Measurements from ENCODE around the gene GXYLT2. TPM values are rescaled to one million over a fixed set of nuclear protein-coding genes. Genes with fewer than 3 reads are reported as not detected.

Gene GXYLT2
- total RNA-seq, 1 donor from 2014 or later = 0.13 TPM

DNA sequence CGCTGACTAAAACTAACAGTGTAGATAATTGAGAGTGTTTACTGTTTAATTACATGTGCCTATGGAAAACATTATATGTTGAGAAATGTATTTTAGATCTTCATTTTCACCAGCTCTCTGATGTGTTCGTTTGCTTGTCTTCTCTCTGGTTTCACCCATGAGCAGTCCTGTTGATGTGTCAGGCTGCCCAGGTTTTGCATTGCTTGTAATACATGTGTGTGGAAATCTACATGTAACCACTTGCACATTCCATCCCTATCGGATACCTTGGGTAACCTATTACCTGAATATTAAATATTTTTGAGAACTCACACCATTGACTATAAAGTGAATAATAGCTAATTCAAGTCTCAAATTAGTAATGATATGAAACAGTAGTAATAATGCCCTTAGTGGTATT is 121.9 kb downstream of the GXYLT2 start:
- no peak for DNase-seq (ENCODE audit: low read depth in 2 of 2)

DNA sequence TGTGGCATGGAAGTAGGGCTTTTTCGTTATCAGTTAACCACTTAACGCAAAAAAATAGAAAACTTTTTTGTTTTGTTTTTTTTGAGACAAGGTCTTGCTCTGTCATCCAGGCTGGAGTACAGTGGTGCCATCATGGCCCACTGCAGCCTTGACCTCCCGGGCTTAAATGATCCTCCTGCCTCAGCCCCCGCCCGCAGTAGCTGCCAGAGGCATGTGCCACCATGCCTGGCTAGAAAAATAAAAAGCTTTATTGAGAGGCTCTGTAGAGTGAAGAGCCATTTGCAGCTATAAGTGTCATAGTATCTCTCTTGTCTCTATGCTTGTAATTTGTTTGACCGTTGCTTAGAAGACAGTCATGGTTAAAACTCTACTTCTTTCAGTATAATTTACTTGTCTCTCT is 122.3 kb downstream of the GXYLT2 start:
- no peak for DNase-seq (ENCODE audit: low read depth in 2 of 2)

- DNase-seq (ENCODE audit: low read depth in 2 of 2) = no peak
Measured at GRCh38 chr3:73018298-73018697, 130.5 kb downstream of the GXYLT2 start.

DNA sequence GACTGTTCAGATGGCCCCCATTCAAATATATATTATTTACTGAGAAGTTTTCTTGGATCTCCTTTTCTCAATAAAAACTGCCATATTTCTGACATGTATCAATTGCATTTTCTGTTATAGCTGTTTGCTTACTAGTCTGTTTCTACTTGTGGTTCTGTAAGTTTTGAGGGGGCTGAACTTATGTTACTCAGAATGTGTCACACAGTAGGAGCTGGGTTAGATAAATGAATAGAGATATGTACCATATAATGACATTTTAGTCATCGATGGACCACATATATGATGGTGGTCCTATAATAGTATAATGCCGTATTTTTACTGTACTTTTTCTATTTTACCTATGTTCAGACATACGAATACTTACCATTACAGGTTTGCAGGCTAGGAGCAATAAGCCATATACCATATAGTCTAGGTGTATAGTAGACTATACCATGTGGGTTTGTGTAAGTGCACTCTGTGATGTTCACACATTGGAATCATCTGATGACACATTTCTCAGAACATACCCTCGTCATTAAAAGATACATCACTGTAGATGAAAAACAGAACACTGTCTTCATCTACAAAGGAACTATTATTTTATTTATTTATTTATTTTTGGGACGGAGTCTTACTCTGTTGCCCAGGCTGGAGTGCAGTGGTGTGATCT is 131.1 kb downstream of the GXYLT2 start:
- DNase-seq (ENCODE audit: low read depth in 2 of 2) = no peak

DNA sequence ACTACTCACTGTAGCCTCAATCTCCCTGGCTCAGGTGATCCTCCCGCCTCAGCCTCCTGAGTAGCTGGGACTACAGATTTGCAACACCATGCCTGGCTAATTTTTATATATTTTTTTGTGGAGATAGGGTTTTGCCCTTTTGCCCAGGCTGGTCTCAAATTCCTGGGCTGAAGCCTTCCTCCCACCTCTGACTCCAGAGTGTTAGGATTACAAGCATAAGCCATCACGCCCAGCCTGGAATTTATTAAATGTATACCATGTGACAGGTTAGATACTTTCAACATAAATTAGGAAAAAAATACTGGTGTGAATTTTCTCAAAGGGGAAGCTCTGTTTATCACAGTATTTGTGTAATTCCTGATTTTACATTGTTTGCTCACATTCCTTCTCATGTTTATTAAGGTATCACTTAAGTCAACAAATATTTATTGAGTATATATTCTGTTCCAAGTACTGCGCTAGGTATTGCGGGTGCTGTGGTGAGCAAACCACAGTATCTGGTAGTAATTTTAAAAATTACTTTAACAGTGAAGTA is 133.5 kb downstream of the GXYLT2 start:
- DNase-seq (ENCODE audit: low read depth in 2 of 2) = no peak

DNA sequence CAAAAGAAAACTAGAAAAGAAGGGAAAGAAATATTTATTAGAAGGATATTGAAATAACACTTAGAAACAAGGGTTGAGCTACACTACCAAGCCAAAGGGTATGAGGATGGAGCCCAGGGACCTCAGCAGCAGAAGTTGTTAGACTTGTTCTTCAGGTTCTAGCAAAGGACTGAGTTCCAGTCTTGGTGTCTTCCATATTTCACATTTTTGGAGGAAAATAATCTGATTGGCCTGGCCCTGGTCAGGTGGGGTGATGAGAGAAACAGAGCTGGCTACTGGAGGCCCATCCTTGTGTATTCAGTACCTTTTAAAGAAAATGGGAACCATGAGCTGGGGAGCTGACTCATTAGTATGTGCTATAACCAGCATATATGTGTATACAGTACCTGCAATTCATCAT is 137.0 kb downstream of the GXYLT2 start:
- DNase-seq (ENCODE audit: low read depth in 2 of 2) = no peak

DNA sequence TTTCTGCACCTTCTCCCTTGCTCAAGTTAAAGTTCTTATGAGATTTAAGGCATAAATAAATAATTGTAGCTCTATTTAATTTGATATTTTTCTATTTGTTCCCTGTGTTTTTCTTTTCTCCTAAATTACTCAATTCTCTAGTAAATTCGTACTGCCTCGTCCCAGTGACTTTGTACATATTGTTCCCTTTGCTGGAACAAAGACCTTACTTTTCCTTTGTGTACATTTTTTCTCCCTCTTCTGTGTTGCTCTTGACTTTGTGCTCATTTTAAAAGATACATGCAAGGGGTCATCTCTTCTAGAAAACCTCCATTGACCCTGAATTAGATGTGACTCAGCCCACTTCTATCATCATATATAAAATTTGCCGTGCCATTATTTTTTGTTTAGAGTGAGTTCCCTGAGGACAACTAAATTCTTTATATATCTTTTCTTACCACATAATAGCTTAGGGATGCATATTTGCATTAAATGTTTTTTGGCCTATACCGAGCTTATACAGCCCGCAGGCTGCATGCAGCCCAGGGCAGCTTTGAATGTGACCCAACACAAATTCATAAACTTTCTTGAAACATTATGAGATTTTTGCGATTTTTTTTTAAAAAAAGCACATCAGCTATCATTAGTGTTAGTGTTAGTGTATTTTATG is 138.4 kb downstream of the GXYLT2 start:
- no peak for DNase-seq (ENCODE audit: low read depth in 2 of 2)

Other genes starting within 250 kb of the GXYLT2 start
- 14.9 and 15.3 TPM in 2 replicates for gene SHQ1, start 39.6 kb upstream of the GXYLT2 start, total RNA-seq
- gene PPP4R2, start 108.8 kb downstream of the GXYLT2 start, total RNA-seq = 43.8 and 48.9 TPM in 2 replicates
- gene EBLN2, start 173.6 kb downstream of the GXYLT2 start, total RNA-seq = 2.9 and 3.0 TPM in 2 replicates

All from dermis microvascular lymphatic vessel endothelial cell (primary cell).